Endodermal cell (in vitro differentiated cells): ENCODE results near the gene C16orf82. TPM values are rescaled to one million over a fixed set of nuclear protein-coding genes. Genes with fewer than 3 reads are reported as not detected.
"Not testable (repeated sequence)": the region's sequence is repeated elsewhere in the genome, so short reads cannot be mapped to it uniquely, and the experiment has no call there.

Experiments
- DNase-seq: peaks from one replicate; pipeline ENCODE4 v3.0.0-alpha.2; 2017
- H3K27ac ChIP-seq: 2 replicates; pipeline ENCODE4 v1.5.1; 2013; ENCODE audit warnings: mild to moderate bottlenecking, low read depth, low read length, moderate library complexity
- H3K27me3 ChIP-seq: 2 replicates; pipeline ENCODE4 v1.6.1; 2013; ENCODE audit warnings: mild to moderate bottlenecking, low read length, moderate library complexity; ENCODE audit not compliant: insufficient read depth, control insufficient read depth, poor library complexity, severe bottlenecking
- H3K36me3 ChIP-seq: 2 replicates; pipeline ENCODE4 v1.7.0; 2013; ENCODE audit warnings: mild to moderate bottlenecking, low read length, moderate library complexity; ENCODE audit not compliant: control insufficient read depth, insufficient read depth
- H3K4me1 ChIP-seq: one replicate; pipeline ENCODE4 v1.7.0; 2013; ENCODE audit warnings: low read length; ENCODE audit not compliant: control insufficient read depth, insufficient read depth
- H3K4me3 ChIP-seq: 2 replicates; pipeline ENCODE4 v1.5.1; 2013; ENCODE audit warnings: mild to moderate bottlenecking, low read length, moderate library complexity
- H3K9ac ChIP-seq: 2 replicates; pipeline ENCODE4 v1.6.1; 2013; ENCODE audit warnings: mild to moderate bottlenecking, low read length, moderate library complexity; ENCODE audit not compliant: poor library complexity, severe bottlenecking; ENCODE audit errors: extremely low read depth
- H3K9me3 ChIP-seq: 2 replicates; pipeline ENCODE4 v1.6.1; 2013; ENCODE audit warnings: mild to moderate bottlenecking, low read length, moderate library complexity; ENCODE audit not compliant: control insufficient read depth
- H3K27ac Mint-ChIP-seq: 2 replicates; pipeline ENCODE4 v1.8.0; 2020; ENCODE audit warnings: mixed read lengths
- H3K27me3 Mint-ChIP-seq: 2 replicates; pipeline ENCODE4 v1.8.0; 2021; ENCODE audit warnings: mild to moderate bottlenecking, mixed read lengths; ENCODE audit not compliant: insufficient read depth
- H3K36me3 Mint-ChIP-seq: 2 replicates; pipeline ENCODE4 v1.8.0; 2020; ENCODE audit warnings: low read depth, mixed read lengths
- H3K4me1 Mint-ChIP-seq: 2 replicates; pipeline ENCODE4 v1.8.0; 2020; ENCODE audit warnings: mixed read lengths
- H3K4me3 Mint-ChIP-seq: 2 replicates; pipeline ENCODE4 v1.8.0; 2020; ENCODE audit warnings: mild to moderate bottlenecking, moderate library complexity, mixed read lengths
- H3K9me3 Mint-ChIP-seq: 2 replicates; pipeline ENCODE4 v1.8.0; 2020; ENCODE audit warnings: mild to moderate bottlenecking, mixed read lengths
- WGBS, 2 experiments: methylation state at CpG; one replicate each; pipeline versions ENCODE4 v1.1.5 to v1.1.7; 2013; ENCODE audit warnings: missing lambda C conversion rate in 2 of 2, mixed read lengths in 1 of 2; ENCODE audit not compliant: insufficient coverage in 1 of 2, insufficient read length in 1 of 2; 5-methylcytosine and 5-hydroxymethylcytosine counted together
- total RNA-seq, 2 donors: library from RNA; stranded (reverse); fragmentation: NEBNext Ultra II Directional in 1 of 2; extraction: Animal tissue kit (Norgen Biotek cat#: 25700) in 1 of 2; gene quantifications; 2 replicates in 1 of 2; 3 replicates in 1 of 2; pipeline ENCODE4 v1.2.1, GENCODE V29; 2021
- TF ChIP-seq, protein P1 (sequence below): fragments of 200-600 bp; sonication (generic); conservative IDR thresholded peaks from 2 replicates; pipeline ENCODE4 v1.5.0; 2021; ENCODE audit warnings: antibody characterized with exemption, mild to moderate bottlenecking

The C16orf82 gene
- total RNA-seq, 2 donors from 2014 or later = not detected

DNA sequence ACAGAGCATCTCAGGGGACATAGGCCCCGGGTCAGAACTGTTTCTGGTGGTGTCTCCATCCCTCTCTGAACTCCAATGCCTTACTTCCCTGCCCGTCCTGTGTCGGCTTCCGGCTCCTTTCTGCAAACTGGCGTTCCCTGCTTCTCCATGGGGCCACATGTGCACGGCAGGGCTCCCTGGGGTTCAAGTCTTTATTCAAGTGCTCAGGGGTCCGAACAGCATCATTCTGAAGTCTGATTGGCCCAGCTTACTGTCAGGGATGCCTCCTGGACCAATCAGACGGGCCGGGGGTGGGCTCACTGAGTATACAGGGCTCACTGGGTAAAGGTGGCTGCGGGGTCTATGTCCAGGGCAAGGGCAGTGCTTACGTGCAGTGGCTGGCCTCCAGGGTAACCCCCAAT lies 17.1 kb downstream of the C16orf82 start:
- Mint-ChIP-seq H3K27me3 (peaks cover 1% of the 10 kb centered on the region), H3K9me3 (no peaks in the 10 kb centered on the region), H3K4me3 (peak overlapping the region; percentile 12)

DNA sequence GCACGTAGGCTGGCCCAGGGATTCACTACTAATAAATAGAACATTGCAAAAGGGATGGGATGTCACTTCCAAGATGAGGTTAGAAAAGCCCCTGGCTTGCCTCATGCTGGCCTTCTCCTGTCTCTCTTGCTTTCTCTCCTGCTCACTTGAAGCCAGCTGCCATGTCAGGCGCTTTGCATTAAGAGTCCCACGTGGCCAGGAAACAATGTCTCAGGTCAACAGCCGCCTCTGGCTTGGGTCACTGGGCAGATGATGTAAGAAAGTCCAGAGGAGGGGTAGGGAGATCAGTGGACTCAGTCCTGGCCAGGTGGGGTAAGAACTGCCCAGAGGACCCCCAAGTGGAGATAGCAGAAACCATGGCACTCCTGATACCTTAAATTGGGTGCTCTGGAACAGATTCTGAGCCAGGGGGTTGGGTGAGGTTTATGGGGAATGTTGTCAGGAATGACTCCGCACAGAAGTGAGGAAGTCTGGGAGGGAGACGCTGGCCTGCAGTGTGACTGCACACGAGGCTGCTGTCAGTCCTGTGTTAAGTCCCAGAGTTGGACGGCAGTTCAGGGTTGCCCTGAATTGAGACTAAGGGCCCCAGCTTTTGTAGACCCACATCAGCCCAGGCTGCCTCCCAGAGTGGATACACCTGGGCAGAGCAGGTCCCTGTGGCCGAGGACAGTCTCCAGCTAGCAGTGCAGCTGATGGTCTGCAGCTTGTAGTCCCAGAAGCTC lies 17.7 kb downstream of the C16orf82 start:
- peak overlapping the region; percentile 5 for H3K27ac Mint-ChIP-seq
- H3K36me3 Mint-ChIP-seq = no peaks in the 10 kb centered on the region
- WGBS, 2 experiments = 91 to 97% methylated on average over 5 to 9 of the region's 9 CpGs
- TF ChIP-seq, protein P1, sequence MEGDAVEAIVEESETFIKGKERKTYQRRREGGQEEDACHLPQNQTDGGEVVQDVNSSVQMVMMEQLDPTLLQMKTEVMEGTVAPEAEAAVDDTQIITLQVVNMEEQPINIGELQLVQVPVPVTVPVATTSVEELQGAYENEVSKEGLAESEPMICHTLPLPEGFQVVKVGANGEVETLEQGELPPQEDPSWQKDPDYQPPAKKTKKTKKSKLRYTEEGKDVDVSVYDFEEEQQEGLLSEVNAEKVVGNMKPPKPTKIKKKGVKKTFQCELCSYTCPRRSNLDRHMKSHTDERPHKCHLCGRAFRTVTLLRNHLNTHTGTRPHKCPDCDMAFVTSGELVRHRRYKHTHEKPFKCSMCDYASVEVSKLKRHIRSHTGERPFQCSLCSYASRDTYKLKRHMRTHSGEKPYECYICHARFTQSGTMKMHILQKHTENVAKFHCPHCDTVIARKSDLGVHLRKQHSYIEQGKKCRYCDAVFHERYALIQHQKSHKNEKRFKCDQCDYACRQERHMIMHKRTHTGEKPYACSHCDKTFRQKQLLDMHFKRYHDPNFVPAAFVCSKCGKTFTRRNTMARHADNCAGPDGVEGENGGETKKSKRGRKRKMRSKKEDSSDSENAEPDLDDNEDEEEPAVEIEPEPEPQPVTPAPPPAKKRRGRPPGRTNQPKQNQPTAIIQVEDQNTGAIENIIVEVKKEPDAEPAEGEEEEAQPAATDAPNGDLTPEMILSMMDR = no peak
- Histone ChIP-seq H3K9me3 (no peaks in the 10 kb centered on the region), H3K9ac (no peak overlapping the region), H3K27me3 (no peaks in the 10 kb centered on the region), H3K36me3 (no peaks in the 10 kb centered on the region), H3K4me1 (no peaks in the 10 kb centered on the region), H3K27ac (peak overlapping the region; percentile 9), H3K4me3 (no peak overlapping the region)
- no peak overlapping the region for H3K4me3 Mint-ChIP-seq
- peaks cover 1% of the 10 kb centered on the region for H3K27me3 Mint-ChIP-seq
- no peak for DNase-seq
- peaks cover 33% of the 10 kb centered on the region for H3K4me1 Mint-ChIP-seq
- no peaks in the 10 kb centered on the region for H3K9me3 Mint-ChIP-seq

More for the DNA sequence above, 17.1 kb downstream of the C16orf82 start:
- WGBS, 2 experiments = 54 to 64% methylated on average over 9 to 11 of the region's 11 CpGs
- Histone ChIP-seq H3K9ac (no peak overlapping the region), H3K4me1 (no peaks in the 10 kb centered on the region), H3K9me3 (no peaks in the 10 kb centered on the region), H3K36me3 (no peaks in the 10 kb centered on the region), H3K4me3 (no peak overlapping the region), H3K27ac (peak overlapping the region; percentile 9), H3K27me3 (no peaks in the 10 kb centered on the region)
- DNase-seq = peak; percentile 89
- H3K36me3 Mint-ChIP-seq = no peaks in the 10 kb centered on the region
- TF ChIP-seq, protein P1 = no peak
- H3K4me1 Mint-ChIP-seq = peaks cover 35% of the 10 kb centered on the region
- H3K27ac Mint-ChIP-seq = no peak overlapping the region

DNA sequence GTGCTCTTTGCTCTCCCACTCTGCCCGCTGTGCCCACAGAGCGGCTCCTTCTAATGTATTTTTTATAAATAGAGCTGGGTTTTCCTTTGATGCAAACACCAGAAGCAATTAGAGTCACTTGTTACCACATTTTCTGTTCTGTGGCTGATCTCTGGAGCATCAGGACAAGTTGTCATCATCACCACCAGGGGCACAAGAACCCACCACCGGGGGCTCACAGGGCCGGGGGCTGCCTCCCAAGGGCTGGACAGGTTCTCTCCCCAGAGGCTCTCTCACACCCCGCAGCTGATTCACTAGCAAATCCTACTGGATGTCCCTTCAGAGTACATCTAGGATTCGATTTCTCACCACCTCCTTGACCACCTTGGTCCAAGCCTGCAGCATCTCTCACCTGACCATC lies 18.5 kb downstream of the C16orf82 start:
- H3K36me3 Mint-ChIP-seq = no peaks in the 10 kb centered on the region
- Histone ChIP-seq H3K27me3 (no peaks in the 10 kb centered on the region), H3K36me3 (no peaks in the 10 kb centered on the region), H3K27ac (no peak overlapping the region), H3K4me1 (no peaks in the 10 kb centered on the region), H3K9ac (no peak overlapping the region), H3K4me3 (no peak overlapping the region), H3K9me3 (no peaks in the 10 kb centered on the region)
- H3K9me3 Mint-ChIP-seq = no peaks in the 10 kb centered on the region
- H3K27ac Mint-ChIP-seq = no peak overlapping the region
- TF ChIP-seq, protein P1 = peak; percentile 69
- peaks cover 4% of the 10 kb centered on the region for H3K27me3 Mint-ChIP-seq
- peak; percentile 72 for DNase-seq
- 77 to 86% methylated on average over 6 of the region's 6 CpGs for WGBS, 2 experiments
- peaks cover 31% of the 10 kb centered on the region for H3K4me1 Mint-ChIP-seq
- H3K4me3 Mint-ChIP-seq = no peak overlapping the region

DNA sequence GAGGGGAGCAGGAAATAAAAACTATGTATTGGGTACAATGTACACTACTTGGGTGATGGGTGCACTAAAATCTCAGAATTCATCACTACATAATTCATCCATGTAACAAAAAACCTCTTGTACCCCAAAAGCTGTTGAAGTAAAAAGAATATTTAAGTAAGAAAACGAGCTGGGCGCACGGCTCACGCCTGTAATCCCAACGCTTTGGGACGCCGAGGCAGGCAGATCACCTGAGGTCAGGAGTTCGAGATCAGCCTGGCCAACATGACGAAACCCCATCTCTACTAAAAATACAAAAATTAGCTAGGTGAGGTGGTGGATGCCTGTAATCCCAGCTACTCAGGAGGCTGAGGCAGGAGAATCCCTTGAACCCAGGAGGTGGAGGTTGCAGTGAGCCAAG lies 19.3 kb downstream of the C16orf82 start:
- not testable (repeated sequence) for H3K9ac ChIP-seq, DNase-seq, H3K36me3 ChIP-seq, H3K4me1 ChIP-seq, H3K27ac ChIP-seq, H3K27me3 ChIP-seq, H3K27ac Mint-ChIP-seq, H3K27me3 Mint-ChIP-seq, H3K36me3 Mint-ChIP-seq, H3K4me3 Mint-ChIP-seq, H3K9me3 Mint-ChIP-seq, H3K4me3 ChIP-seq, H3K9me3 ChIP-seq
- peaks cover 26% of the 10 kb centered on the region for H3K4me1 Mint-ChIP-seq
- WGBS, 2 experiments = 97 to 100% methylated on average over 8 of the region's 9 CpGs
